Activated T-cell treated with anti-CD3 and anti-CD28 coated beads, Interleukin-2, amount 50 U/mL, for 24 hours (primary cell): ENCODE data around the gene GNG7.
"Not testable (repeated sequence)": the region's sequence is repeated elsewhere in the genome, so short reads cannot be mapped to it uniquely, and the experiment has no call there.

Experiments
- DNase-seq: peaks from one replicate; pipeline ENCODE4 v3.0.0-alpha.2; 2020
- H3K27ac Mint-ChIP-seq: 2 replicates; pipeline ENCODE4 v1.8.0; 2020; ENCODE audit warnings: mild to moderate bottlenecking, mixed read lengths
- H3K27me3 Mint-ChIP-seq: 2 replicates; pipeline ENCODE4 v1.8.0; 2020; ENCODE audit warnings: mixed read lengths
- H3K36me3 Mint-ChIP-seq: 2 replicates; pipeline ENCODE4 v1.8.0; 2020; ENCODE audit warnings: low read depth, mixed read lengths
- H3K4me1 Mint-ChIP-seq: 2 replicates; pipeline ENCODE4 v1.8.0; 2020; ENCODE audit warnings: low read depth, mixed read lengths
- H3K4me3 Mint-ChIP-seq: 2 replicates; pipeline ENCODE4 v1.8.0; 2020; ENCODE audit warnings: mild to moderate bottlenecking, moderate library complexity, mixed read lengths
- H3K9me3 Mint-ChIP-seq: 2 replicates; pipeline ENCODE4 v1.8.0; 2020; ENCODE audit warnings: mixed read lengths

The GNG7 gene

DNA sequence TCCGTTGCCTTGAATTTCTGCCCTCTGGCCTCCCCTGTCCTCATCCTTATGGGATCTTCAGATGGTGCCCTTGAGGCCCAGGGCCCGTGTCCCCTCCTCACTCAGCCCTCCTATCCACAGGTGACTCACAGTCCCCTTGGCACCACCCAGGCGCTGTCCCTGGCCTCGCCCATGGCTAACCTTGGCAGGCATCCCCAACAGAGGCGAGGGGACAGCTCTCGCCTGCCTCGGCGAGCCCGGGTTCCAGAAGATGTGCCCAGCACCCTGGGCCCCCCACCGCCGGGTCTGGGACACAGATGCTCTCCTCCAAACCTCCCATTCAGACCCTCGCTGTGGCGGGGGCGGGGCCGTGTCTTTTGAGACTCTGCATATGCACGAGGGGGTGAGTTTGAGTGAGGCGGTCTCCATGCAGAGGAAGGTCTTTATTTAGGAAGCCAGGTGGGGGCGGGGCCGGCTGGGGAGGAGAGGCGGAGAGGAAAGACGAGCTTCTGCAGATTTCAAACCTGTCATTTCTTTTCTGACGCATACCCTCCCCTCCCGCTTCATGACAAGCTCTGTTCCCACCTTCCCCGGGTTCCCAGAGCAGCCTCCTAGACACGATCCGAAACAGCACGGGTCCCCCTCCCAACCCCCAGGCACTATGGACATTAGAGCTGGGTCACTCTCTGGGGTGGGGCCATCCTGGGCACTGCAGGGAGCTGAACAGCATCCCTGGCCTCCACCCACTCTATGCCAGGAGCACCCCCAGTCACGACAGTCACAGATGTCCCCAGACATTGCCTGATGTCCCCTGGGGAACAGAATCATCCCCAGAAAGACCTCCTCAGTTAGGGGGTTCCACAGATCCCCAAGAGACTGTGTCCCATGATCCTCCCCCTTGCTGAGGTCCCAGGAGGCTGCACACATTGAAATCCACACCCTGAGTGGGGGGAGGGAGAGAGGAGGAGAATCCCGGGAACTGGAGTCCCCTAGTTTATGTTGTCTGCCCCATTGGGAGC is 48.5 kb downstream of the GNG7 start:
- Mint-ChIP-seq H3K27ac (no peak overlapping the region), H3K27me3 (no peaks in the 10 kb centered on the region), H3K4me3 (no peak overlapping the region), H3K36me3 (no peaks in the 10 kb centered on the region), H3K9me3 (no peaks in the 10 kb centered on the region), H3K4me1 (no peaks in the 10 kb centered on the region)
- no peak for DNase-seq

DNA sequence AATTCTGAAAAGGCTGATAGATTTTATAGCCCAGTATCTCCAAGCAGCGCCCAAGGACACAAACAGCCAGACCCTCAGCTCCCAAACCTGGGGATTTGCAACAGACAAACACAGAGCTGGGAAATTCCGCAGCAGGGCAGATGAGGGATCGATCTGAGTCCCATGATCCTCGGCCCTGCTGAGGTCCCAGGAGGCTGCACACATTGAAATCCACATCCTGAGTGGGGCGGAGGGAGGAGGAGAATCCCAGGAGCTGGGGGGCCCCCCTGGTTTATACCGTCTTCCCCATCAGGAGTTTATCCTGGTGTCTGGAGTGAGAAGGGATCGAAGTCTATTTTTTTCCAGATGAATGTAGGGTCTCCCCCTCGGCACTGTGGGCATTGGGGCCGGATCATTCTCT is 49.3 kb downstream of the GNG7 start:
- Mint-ChIP-seq H3K4me1 (no peaks in the 10 kb centered on the region), H3K27me3 (no peaks in the 10 kb centered on the region), H3K36me3 (no peaks in the 10 kb centered on the region), H3K4me3 (no peak overlapping the region), H3K27ac (no peak overlapping the region), H3K9me3 (no peaks in the 10 kb centered on the region)
- no peak for DNase-seq

- no peak for DNase-seq
- Mint-ChIP-seq H3K9me3 (no peaks in the 10 kb centered on the region), H3K27ac (no peak overlapping the region), H3K4me3 (no peak overlapping the region), H3K36me3 (no peaks in the 10 kb centered on the region), H3K4me1 (no peaks in the 10 kb centered on the region), H3K27me3 (no peaks in the 10 kb centered on the region)
These were observed 49.9 kb downstream of the GNG7 start for GRCh38 chr19:2652504-2653099.

DNA sequence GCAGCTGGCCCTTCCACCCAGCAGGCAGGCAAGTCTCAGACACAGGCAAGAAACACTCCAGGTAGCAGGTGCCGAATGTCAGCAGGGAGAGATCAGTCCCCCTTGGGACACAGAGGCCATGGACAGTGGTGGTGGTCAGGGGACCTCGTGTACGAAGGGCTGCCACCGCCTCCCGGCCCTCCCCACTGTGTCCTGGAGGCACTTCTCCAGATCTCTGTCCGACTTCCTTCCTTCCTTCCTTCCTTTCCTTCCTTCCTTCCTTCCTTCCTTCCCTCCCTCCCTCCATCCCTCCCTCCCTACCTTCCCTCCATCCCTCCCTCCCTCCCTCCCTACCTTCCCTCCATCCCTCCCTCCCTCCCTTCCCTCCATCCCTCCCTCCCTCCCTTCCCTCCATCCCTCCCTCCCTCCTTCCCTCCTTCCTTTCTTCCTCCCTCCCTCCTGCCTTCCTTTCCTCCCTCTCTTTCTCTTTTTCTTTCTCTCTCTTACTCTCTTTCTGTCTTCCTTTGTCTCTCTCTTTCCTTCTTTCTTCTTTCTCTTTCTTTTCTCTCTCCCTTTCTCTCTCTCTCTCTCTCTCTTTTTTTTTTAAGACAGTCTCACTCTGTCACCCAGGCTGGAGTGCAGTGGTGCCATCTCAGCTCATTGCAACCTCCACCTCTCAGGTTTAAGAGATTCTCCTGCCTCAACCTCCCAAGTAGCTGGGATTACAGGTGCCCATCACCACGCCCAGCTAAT is 51.3 kb downstream of the GNG7 start:
- DNase-seq, H3K27ac Mint-ChIP-seq, H3K4me3 Mint-ChIP-seq, H3K4me1 Mint-ChIP-seq, H3K36me3 Mint-ChIP-seq, H3K9me3 Mint-ChIP-seq, H3K27me3 Mint-ChIP-seq: not testable (repeated sequence)

- no peak for DNase-seq
- H3K36me3 Mint-ChIP-seq, result no peaks in the 10 kb centered on the region
- H3K27me3 Mint-ChIP-seq, result no peaks in the 10 kb centered on the region
- no peak overlapping the region for H3K27ac Mint-ChIP-seq
- no peaks in the 10 kb centered on the region for H3K4me1 Mint-ChIP-seq
- H3K4me3 Mint-ChIP-seq, result no peak overlapping the region
- H3K9me3 Mint-ChIP-seq, result no peaks in the 10 kb centered on the region
These were observed 52.0 kb downstream of the GNG7 start for GRCh38 chr19:2650515-2650914.

DNA sequence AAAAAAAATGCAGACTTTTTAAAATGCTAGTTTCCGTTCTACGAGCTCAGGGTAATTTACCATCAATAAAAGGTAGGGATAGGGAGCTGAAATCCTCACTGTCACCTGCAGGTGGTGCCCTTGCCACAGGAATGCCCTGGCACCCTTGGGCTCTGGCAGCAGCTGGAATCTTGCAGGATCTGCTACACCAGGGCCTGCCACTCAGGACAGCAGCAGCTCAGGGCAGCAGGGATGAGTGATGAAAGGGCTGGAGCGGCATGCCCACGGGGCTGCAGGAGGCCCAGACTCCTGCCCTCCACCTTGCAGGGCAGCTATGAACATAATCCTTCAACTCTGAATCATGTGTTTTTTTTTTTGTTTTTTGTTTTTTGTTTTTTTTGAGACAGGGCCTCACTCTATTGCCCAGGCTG is 54.0 kb downstream of the GNG7 start:
- no peaks in the 10 kb centered on the region for H3K27me3 Mint-ChIP-seq
- no peak overlapping the region for H3K4me3 Mint-ChIP-seq
- H3K4me1 Mint-ChIP-seq, result no peaks in the 10 kb centered on the region
- H3K9me3 Mint-ChIP-seq, result no peaks in the 10 kb centered on the region
- no peaks in the 10 kb centered on the region for H3K36me3 Mint-ChIP-seq
- DNase-seq, result peak; percentile 85
- no peak overlapping the region for H3K27ac Mint-ChIP-seq

GRCh38 chr19:2648099-2648498 is 54.4 kb downstream of the GNG7 start:
- Mint-ChIP-seq H3K27me3 (no peaks in the 10 kb centered on the region), H3K27ac (no peak overlapping the region), H3K4me3 (no peak overlapping the region), H3K9me3 (no peaks in the 10 kb centered on the region), H3K4me1 (no peaks in the 10 kb centered on the region), H3K36me3 (no peaks in the 10 kb centered on the region)
- no peak for DNase-seq

DNA sequence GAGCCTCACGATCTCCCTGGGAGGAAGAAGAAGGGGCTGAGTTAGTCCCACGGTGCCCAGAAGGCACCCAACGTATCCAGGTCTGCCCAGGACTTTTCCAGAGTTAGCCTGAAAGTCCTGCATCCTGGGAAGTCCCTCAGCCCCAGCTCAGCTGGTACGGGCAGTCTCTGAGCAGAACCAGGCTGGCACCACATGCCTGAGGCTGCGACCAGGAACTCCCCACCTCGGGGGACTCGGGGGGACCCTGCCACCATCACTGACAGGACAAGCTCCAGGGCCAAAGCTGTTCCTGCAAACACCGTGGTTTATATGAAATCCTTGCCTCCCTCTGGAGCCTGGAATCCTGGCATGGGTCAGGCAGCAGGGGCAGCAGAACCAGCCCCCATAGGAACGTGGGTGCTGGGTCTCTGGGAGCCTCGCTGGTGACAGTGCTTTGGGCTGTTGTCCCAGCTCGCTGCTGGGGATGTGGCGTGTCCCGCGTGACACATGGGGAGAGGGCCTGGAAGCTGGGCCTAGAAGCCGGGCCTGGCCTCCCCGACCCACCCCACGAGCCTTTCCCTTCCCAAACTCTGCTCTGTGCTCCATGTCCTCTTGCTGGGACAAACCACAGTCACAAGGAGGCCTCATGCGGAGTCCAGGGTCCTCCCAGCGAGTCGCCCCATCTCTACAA is 55.5 kb downstream of the GNG7 start:
- Mint-ChIP-seq H3K27me3 (no peaks in the 10 kb centered on the region), H3K9me3 (no peaks in the 10 kb centered on the region), H3K36me3 (no peaks in the 10 kb centered on the region), H3K4me3 (no peak overlapping the region), H3K27ac (no peak overlapping the region), H3K4me1 (no peaks in the 10 kb centered on the region)
- no peak for DNase-seq

- H3K36me3 Mint-ChIP-seq, result no peaks in the 10 kb centered on the region
- H3K27me3 Mint-ChIP-seq, result no peaks in the 10 kb centered on the region
- H3K9me3 Mint-ChIP-seq, result no peaks in the 10 kb centered on the region
- no peak for DNase-seq
- H3K27ac Mint-ChIP-seq, result no peak overlapping the region
- no peaks in the 10 kb centered on the region for H3K4me1 Mint-ChIP-seq
- H3K4me3 Mint-ChIP-seq, result no peak overlapping the region
These were observed 56.7 kb downstream of the GNG7 start for GRCh38 chr19:2645826-2646225.

- not testable (repeated sequence) for H3K27ac Mint-ChIP-seq, H3K27me3 Mint-ChIP-seq, H3K9me3 Mint-ChIP-seq, H3K4me3 Mint-ChIP-seq, DNase-seq, H3K36me3 Mint-ChIP-seq, H3K4me1 Mint-ChIP-seq
These were observed 59.3 kb downstream of the GNG7 start for GRCh38 chr19:2643123-2643737.

DNA sequence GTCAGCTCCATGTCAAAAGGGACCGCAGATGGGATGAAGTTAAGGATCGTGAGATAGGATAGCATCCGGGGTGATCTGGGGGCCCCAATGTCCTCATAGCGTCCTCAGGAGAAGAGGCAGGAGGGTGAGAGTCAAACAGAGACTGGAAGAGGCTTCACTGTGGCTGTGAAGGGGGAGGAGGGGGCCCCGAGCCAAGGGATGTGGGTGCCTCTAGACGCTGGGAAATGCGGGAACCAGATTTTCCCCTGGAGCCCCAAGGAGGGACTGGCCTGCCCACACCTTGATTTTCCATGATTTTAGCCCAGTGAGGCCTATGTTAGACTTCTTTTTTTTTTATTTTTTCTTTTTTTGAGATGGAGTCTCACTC is 61.2 kb downstream of the GNG7 start:
- H3K27ac Mint-ChIP-seq, result no peak overlapping the region

DNA sequence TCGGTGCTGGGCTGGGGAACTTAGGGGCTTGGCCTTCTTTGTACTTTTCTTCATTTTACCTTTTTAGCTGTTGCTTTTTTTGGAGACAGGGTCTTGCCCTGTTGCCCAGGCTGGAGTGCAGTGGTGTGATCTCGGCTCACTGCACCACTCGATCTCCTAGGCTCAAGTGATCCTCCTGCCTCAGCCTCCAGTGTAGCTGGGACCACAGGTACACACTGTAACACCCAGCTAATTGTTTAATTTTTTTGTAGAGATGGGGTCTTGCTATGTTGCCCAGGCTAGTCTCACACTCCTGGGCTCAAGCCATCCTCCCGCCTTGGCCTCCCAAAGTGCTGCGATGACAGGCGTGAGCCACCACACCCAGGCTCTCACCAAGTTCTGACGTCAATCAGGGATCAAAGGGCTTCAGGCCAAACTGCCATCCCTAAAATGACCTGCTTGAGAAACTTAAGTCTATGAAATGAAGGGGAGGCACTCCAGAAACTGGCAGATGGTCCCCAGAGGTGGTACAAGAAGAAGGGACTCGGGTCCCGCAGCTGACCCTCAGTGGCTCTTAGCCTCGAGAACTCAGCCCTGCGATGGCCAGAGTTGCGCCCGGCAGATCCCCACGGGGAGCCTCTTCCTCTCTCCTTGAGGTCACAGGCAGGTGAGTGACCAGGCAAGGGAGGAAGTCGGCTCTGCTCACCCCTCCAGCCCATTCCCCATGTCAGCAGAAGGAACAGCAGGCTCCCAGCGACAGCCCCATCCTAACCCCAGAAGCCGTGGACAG is 61.7 kb downstream of the GNG7 start:
- Mint-ChIP-seq H3K9me3 (no peaks in the 10 kb centered on the region), H3K4me3 (no peak overlapping the region), H3K4me1 (peaks cover 15% of the 10 kb centered on the region), H3K27me3 (peaks cover 10% of the 10 kb centered on the region), H3K27ac (no peak overlapping the region), H3K36me3 (no peaks in the 10 kb centered on the region)
- DNase-seq, result no peak

More for the DNA sequence above, 61.2 kb downstream of the GNG7 start:
- Mint-ChIP-seq H3K36me3 (no peaks in the 10 kb centered on the region), H3K4me3 (no peak overlapping the region), H3K9me3 (no peaks in the 10 kb centered on the region), H3K4me1 (peaks cover 15% of the 10 kb centered on the region), H3K27me3 (peaks cover 10% of the 10 kb centered on the region)
- no peak for DNase-seq

- Mint-ChIP-seq H3K27ac (no peak overlapping the region), H3K4me3 (no peak overlapping the region), H3K27me3 (peaks cover 10% of the 10 kb centered on the region), H3K4me1 (peaks cover 15% of the 10 kb centered on the region), H3K36me3 (no peaks in the 10 kb centered on the region), H3K9me3 (no peaks in the 10 kb centered on the region)
- no peak for DNase-seq
These were observed 62.5 kb downstream of the GNG7 start for GRCh38 chr19:2639999-2640398.
